H9 (cell line): ENCODE data around the gene MAPK14. TPM values are rescaled to one million over a fixed set of nuclear protein-coding genes. Genes with fewer than 3 reads are reported as not detected.

Experiments
- DNase-seq: peaks from one replicate; pipeline ENCODE4 v3.0.0-alpha.2; 2017
- H2AFZ ChIP-seq: one replicate; pipeline ENCODE4 v1.6.1; 2013; ENCODE audit warnings: mild to moderate bottlenecking, low read length, control low read depth, moderate library complexity
- H2AK5ac ChIP-seq: 2 replicates; pipeline ENCODE4 v1.6.1; 2013; ENCODE audit warnings: low read length, control low read depth, mixed read lengths; ENCODE audit not compliant: insufficient read length
- H2BK120ac ChIP-seq: one replicate; pipeline ENCODE4 v1.6.1; 2013; ENCODE audit warnings: low read depth, mild to moderate bottlenecking, low read length, control low read depth, inconsistent platforms; ENCODE audit not compliant: poor library complexity, severe bottlenecking
- H2BK12ac ChIP-seq: 2 replicates; pipeline ENCODE4 v1.6.1; 2013; ENCODE audit warnings: low read length, control low read depth, mixed read lengths, low read depth; ENCODE audit not compliant: insufficient read length
- H2BK15ac ChIP-seq: 2 replicates; pipeline ENCODE4 v1.6.1; 2013; ENCODE audit warnings: low read depth, low read length, control low read depth
- H2BK20ac ChIP-seq: one replicate; pipeline ENCODE4 v1.6.1; 2013; ENCODE audit warnings: low read depth, mild to moderate bottlenecking, low read length, control low read depth, inconsistent platforms; ENCODE audit not compliant: poor library complexity, severe bottlenecking
- H2BK5ac ChIP-seq: 2 replicates; pipeline ENCODE4 v1.6.1; 2013; ENCODE audit warnings: low read length, control low read depth, mixed read lengths; ENCODE audit not compliant: insufficient read length
- H3K14ac ChIP-seq: 2 replicates; pipeline ENCODE4 v1.6.1; 2013; ENCODE audit warnings: low read length, control low read depth; ENCODE audit not compliant: insufficient read depth
- H3K18ac ChIP-seq: 2 replicates; pipeline ENCODE4 v1.6.1; 2013; ENCODE audit warnings: low read depth, mild to moderate bottlenecking, mixed read lengths, low read length, control low read depth; ENCODE audit not compliant: insufficient read length
- H3K23ac ChIP-seq: 2 replicates; pipeline ENCODE4 v1.6.1; 2013; ENCODE audit warnings: low read length, control low read depth, mixed read lengths, low read depth; ENCODE audit not compliant: insufficient read length
- H3K23me2 ChIP-seq: 2 replicates; pipeline ENCODE4 v1.6.1; 2013; ENCODE audit warnings: low read depth, mild to moderate bottlenecking, mixed read lengths, low read length, control low read depth; ENCODE audit not compliant: insufficient read length, poor library complexity, severe bottlenecking
- H3K27ac ChIP-seq: 2 replicates; pipeline ENCODE4 v1.5.1; 2013; ENCODE audit warnings: low read length, control low read depth, mixed read lengths, low read depth; ENCODE audit not compliant: insufficient read length
- H3K27me3 ChIP-seq: 2 replicates; pipeline ENCODE4 v1.6.1; 2013; ENCODE audit warnings: low read length, control low read depth, inconsistent platforms; ENCODE audit not compliant: insufficient read depth
- H3K4ac ChIP-seq: 2 replicates; pipeline ENCODE4 v1.6.1; 2013; ENCODE audit warnings: low read depth, mild to moderate bottlenecking, control low read depth, inconsistent platforms, low read length, moderate library complexity
- H3K4me1 ChIP-seq: 2 replicates; pipeline ENCODE4 v1.6.1; 2013; ENCODE audit warnings: low read length, control low read depth, inconsistent platforms; ENCODE audit not compliant: insufficient read depth
- H3K4me2 ChIP-seq: 2 replicates; pipeline ENCODE4 v1.6.1; 2013; ENCODE audit warnings: low read length, control low read depth, mixed read lengths; ENCODE audit not compliant: insufficient read length, insufficient read depth
- H3K56ac ChIP-seq: 2 replicates; pipeline ENCODE4 v1.6.1; 2013; ENCODE audit warnings: low read depth, mild to moderate bottlenecking, mixed read lengths, low read length, control low read depth; ENCODE audit not compliant: insufficient read length
- H3K79me1 ChIP-seq: 2 replicates; pipeline ENCODE4 v1.6.1; 2013; ENCODE audit warnings: low read depth, mild to moderate bottlenecking, moderate library complexity, low read length, control low read depth, inconsistent platforms; ENCODE audit not compliant: insufficient read depth, poor library complexity, severe bottlenecking
- H3K79me2 ChIP-seq: 2 replicates; pipeline ENCODE4 v1.6.1; 2013; ENCODE audit warnings: low read length, control low read depth, inconsistent platforms; ENCODE audit not compliant: insufficient read depth
- H3K9ac ChIP-seq: 2 replicates; pipeline ENCODE4 v1.6.1; 2013; ENCODE audit warnings: low read length, control low read depth, mixed read lengths; ENCODE audit not compliant: insufficient read length; ENCODE audit errors: extremely low read depth
- H3K9me3 ChIP-seq: one replicate; pipeline ENCODE4 v1.6.1; 2013; ENCODE audit warnings: low read depth, low read length, inconsistent platforms; ENCODE audit not compliant: control insufficient read depth
- H3T11ph ChIP-seq: one replicate; pipeline ENCODE4 v1.6.1; 2013; ENCODE audit warnings: mild to moderate bottlenecking, low read length, control low read depth, inconsistent platforms
- H4K20me1 ChIP-seq: one replicate; pipeline ENCODE4 v1.6.1; 2013; ENCODE audit not compliant: control insufficient read depth, insufficient read length, insufficient read depth
- H4K5ac ChIP-seq: 2 replicates; pipeline ENCODE4 v1.6.1; 2013; ENCODE audit warnings: low read depth, mild to moderate bottlenecking, mixed read lengths, low read length, control low read depth; ENCODE audit not compliant: insufficient read length
- H4K8ac ChIP-seq: replicated peaks from 2 replicates; pipeline ENCODE4 v1.6.1; 2013; ENCODE audit warnings: low read length, control low read depth, mixed read lengths, low read depth; ENCODE audit not compliant: insufficient read length
- H4K91ac ChIP-seq: 2 replicates; pipeline ENCODE4 v1.6.1; 2013; ENCODE audit warnings: low read depth, mild to moderate bottlenecking, moderate library complexity, mixed read lengths, low read length, control low read depth; ENCODE audit not compliant: insufficient read length
- H3K27ac Mint-ChIP-seq, 3 experiments: 2 replicates in 2 of 3; 3 replicates in 1 of 3; pipeline ENCODE4 v1.8.0; 2020 to 2021; ENCODE audit warnings: mixed read lengths in 3 of 3, mild to moderate bottlenecking in 1 of 3, moderate library complexity in 1 of 3
- H3K27me3 Mint-ChIP-seq: 2 replicates; pipeline ENCODE4 v1.8.0; 2021; ENCODE audit warnings: low read depth, mild to moderate bottlenecking, moderate library complexity, mixed read lengths
- H3K36me3 Mint-ChIP-seq, 3 experiments: 2 replicates in 2 of 3; 3 replicates in 1 of 3; pipeline ENCODE4 v1.8.0; 2020 to 2021; ENCODE audit warnings: low read depth in 3 of 3, mixed read lengths in 3 of 3; ENCODE audit not compliant: insufficient read depth in 1 of 3
- H3K4me1 Mint-ChIP-seq, 2 experiments: 2 replicates each; pipeline ENCODE4 v1.8.0; 2020; ENCODE audit warnings: mixed read lengths in 2 of 2
- H3K4me3 Mint-ChIP-seq, 2 experiments: 2 replicates in 1 of 2; 3 replicates in 1 of 2; pipeline ENCODE4 v1.8.0; 2020 to 2021; ENCODE audit warnings: mild to moderate bottlenecking in 2 of 2, mixed read lengths in 2 of 2, moderate library complexity in 1 of 2
- H3K9me3 Mint-ChIP-seq, 2 experiments: 2 replicates in 1 of 2; 3 replicates in 1 of 2; pipeline ENCODE4 v1.8.0; 2020; ENCODE audit warnings: mild to moderate bottlenecking in 2 of 2, mixed read lengths in 2 of 2, moderate library complexity in 1 of 2
- CTCF ChIP-seq: fragments of 200-600 bp; sonication (generic); conservative IDR thresholded peaks from 3 replicates; pipeline ENCODE4 v1.8.0; 2021; ENCODE audit warnings: antibody characterized with exemption, mild to moderate bottlenecking
- WGBS: extraction: QIAGEN DNeasy Blood & Tissue Kit; methylation state at CpG from one replicate; pipeline ENCODE4 v1.1.7; 2013; ENCODE audit warnings: missing lambda C conversion rate, low lambda C conversion rate, mixed read lengths; ENCODE audit not compliant: insufficient read length; ENCODE audit errors: extremely low coverage; 5-methylcytosine and 5-hydroxymethylcytosine counted together
- total RNA-seq: library from RNA; stranded (reverse); gene quantifications from 2 replicates; pipeline ENCODE4 v1.2.1, GENCODE V29; 2021

The MAPK14 gene
- total RNA-seq, 1 experiment from 2014 or later = 40.5 TPM

DNA sequence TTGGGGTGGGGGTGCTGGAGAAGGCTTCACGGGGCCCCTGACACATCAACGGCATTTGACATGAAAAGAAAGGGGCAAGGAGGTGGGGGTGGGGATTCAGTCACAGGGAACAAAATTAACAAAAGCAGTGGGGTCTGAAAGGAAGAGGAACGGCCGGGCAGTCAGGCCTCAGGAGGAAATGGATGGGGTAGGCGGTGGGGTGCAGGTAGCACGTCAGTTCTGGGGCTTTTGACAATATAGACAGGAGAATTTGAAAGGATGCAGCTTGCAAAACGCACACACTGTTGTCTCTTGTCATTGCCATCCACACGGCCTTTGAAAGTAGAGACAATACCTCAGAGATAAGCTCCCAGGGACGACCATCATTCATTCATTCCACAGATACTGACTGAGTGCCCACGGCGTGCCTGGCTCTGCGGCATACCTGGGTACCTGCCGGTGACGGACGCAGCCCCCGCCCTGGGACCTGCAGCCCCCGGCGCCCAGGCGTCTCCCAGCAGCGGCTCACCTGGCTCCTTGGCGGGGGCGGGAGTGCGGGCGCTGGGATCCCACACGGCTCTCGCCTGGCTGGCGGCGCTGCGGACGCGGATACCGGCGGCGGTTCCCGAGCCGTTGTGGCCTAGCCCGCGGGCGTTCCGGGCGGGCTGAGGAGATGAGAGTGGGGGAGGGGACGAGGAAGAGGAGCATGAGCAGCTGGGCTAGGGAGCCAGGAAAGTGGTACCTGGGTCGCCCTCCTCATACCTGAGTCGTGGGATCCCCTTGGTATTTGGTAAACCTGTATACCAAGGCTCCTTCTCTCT, 3.4 kb upstream of the MAPK14 start, which contains the start of gene SLC26A8:
TSS of gene SLC26A8 (minus strand) at position 646 of the 800 bp plus-strand sequence. CDS start 4,934 bp downstream, outside the sequence.
- Histone ChIP-seq H3K56ac (no peak within 1 kb of the TSS), H3K23me2 (peaks cover 8% of the 10 kb centered on the region), H2BK5ac (no peak within 1 kb of the TSS), H2BK12ac (no peak within 1 kb of the TSS), H3K27me3 (no peaks in the 10 kb centered on the region), H3K4me1 (peaks cover 2% of the 10 kb centered on the region; the same call in 1 of the 2 replicates), H3K79me2 (peaks cover 2% of the 10 kb centered on the region; the same call in 1 of the 2 replicates), H3K4me2 (peak within 1 kb of the TSS; percentile 74), H3K14ac (peak within 1 kb of the TSS; percentile 44; the same call in 1 of the 2 replicates), H2AFZ (no peak within 1 kb of the TSS), H2BK120ac (no peak within 1 kb of the TSS), H3K27ac (no peak within 1 kb of the TSS), H3K18ac (no peak within 1 kb of the TSS), H3K9ac (peak within 1 kb of the TSS; percentile 6), H4K20me1 (no peaks in the 10 kb centered on the region), H3K4ac (no peak within 1 kb of the TSS), H2AK5ac (no peak within 1 kb of the TSS), H2BK20ac (no peak within 1 kb of the TSS), H3K79me1 (no peaks in the 10 kb centered on the region), H3K23ac (no peak within 1 kb of the TSS), H4K5ac (no peak within 1 kb of the TSS), H2BK15ac (no peak within 1 kb of the TSS), H3T11ph (no peak within 1 kb of the TSS), H3K9me3 (no peaks in the 10 kb centered on the region), H4K8ac (no peak within 1 kb of the TSS), H4K91ac (no peak within 1 kb of the TSS)
- Mint-ChIP-seq H3K27me3 (peaks cover 3% of the 10 kb centered on the region; the same call in 1 of the 2 replicates), H3K4me1 (peaks cover 30 to 35% of the 10 kb centered on the region in 2 experiments), H3K36me3 (peaks cover 0 to 3% (median 0%) of the 10 kb centered on the region in 3 experiments; a peak in 2 of 7 replicates), H3K4me3 (peak within 1 kb of the TSS; percentile 64 to 72), H3K9me3 (no peaks in the 10 kb centered on the region), H3K27ac (peak within 1 kb of the TSS in 1 of 3 experiments; percentile 80; a peak in 2 of 7 replicates)
- peak; percentile 44 for DNase-seq
- WGBS = no CpG with 5 or more reads among the region's 44 CpGs
- TF ChIP-seq CTCF = no peak
